HUES64 (cell line): ENCODE data around the gene RRP7A.
A peak's percentile ranks its signal among the peaks of the same experiment; 100 is the strongest.
"Not testable (repeated sequence)": the region's sequence is repeated elsewhere in the genome, so short reads cannot be mapped to it uniquely, and the experiment has no call there.

Experiments used
- H3K27ac ChIP-seq: 2 replicates; pipeline ENCODE4 v1.7.0; 2013; ENCODE audit warnings: low read depth, low read length, inconsistent platforms
- H3K27me3 ChIP-seq: 2 replicates; pipeline ENCODE4 v1.6.1; 2013; ENCODE audit warnings: mild to moderate bottlenecking, low read length; ENCODE audit not compliant: insufficient read depth
- H3K36me3 ChIP-seq: 2 replicates; pipeline ENCODE4 v1.6.1; 2013; ENCODE audit warnings: mild to moderate bottlenecking, low read length; ENCODE audit not compliant: insufficient read depth
- H3K4me1 ChIP-seq: 2 replicates; pipeline ENCODE4 v1.6.1; 2013; ENCODE audit warnings: mild to moderate bottlenecking, low read length, moderate library complexity; ENCODE audit not compliant: insufficient read depth
- H3K4me3 ChIP-seq: 2 replicates; pipeline ENCODE4 v1.5.1; 2013; ENCODE audit warnings: mild to moderate bottlenecking, low read length, moderate library complexity
- H3K9ac ChIP-seq: 2 replicates; pipeline ENCODE4 v1.6.1; 2013; ENCODE audit warnings: mild to moderate bottlenecking, low read depth, low read length
- H3K9me3 ChIP-seq: 2 replicates; pipeline ENCODE4 v1.6.1; 2013; ENCODE audit warnings: low read depth, low read length; ENCODE audit not compliant: insufficient read depth
- WGBS: fragments of 150-250, 120-280 bp; methylation state at CpG from one replicate; pipeline ENCODE4 v1.1.7; 2013; ENCODE audit warnings: missing lambda C conversion rate; 5-methylcytosine and 5-hydroxymethylcytosine counted together

Gene RRP7A

DNA sequence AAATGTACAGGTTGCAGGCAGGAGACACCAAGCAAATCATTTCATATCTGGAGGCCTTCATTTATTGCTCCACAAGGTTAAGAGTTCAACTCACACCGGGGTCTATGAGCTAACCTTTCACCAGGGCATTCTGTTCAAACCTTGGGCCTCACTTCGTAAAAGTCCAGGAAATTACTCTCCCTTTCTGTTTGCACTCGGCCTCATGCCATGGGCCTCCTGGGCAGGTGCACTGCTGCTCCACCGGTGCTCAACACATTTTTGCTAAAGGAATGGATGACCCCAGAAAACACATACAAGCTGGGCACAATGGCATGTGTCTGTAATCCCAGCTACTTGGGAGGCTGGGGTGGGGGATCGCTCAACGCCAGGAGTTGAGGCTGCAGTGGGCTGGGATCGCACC lies 16.6 kb upstream of the RRP7A start:
- 96% methylated on average over 7 of the region's 7 CpGs for whole genome bisulfite sequencing
- Histone ChIP-seq H3K9me3 (no peaks in the 10 kb centered on the region), H3K9ac (no peak overlapping the region), H3K27me3 (no peaks in the 10 kb centered on the region), H3K36me3 (no peaks in the 10 kb centered on the region), H3K4me1 (no peaks in the 10 kb centered on the region), H3K4me3 (no peak overlapping the region), H3K27ac (no peak overlapping the region)

DNA sequence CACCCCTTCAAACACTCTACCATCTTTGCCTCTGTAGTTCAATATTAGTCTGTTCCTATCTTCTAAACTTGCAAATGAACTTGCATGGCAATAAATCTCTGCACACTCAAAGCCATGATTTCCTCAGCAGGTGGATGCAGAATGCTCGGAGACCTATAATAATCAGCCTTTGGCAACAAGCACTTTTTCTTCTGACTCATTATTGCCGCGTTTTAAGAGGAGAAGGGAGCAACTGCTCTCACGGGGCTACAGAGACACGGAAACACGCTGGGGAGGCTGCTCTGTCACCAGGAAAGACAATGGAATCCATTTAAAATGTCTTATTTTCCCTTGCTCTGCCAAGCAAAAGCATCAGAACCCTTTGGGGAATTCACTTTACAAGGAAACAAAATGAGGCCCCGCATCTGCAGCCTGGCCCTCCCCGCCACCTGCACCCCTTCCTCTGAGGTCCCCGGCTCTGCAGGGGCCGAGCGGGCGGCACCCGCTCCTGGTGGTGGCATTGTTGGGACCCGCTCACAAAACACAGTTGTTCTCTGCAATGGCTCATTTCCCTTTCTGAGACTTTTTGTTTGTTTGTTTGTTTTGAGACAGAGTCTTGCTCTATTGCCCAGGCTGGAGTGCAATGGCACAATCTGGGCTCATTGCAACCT lies 15.6 kb upstream of the RRP7A start:
- H3K9ac ChIP-seq, H3K36me3 ChIP-seq, H3K4me3 ChIP-seq, H3K27ac ChIP-seq, H3K27me3 ChIP-seq, H3K9me3 ChIP-seq, H3K4me1 ChIP-seq: not testable (repeated sequence)
- WGBS, result 86% methylated on average over 1 of the region's 14 CpGs

DNA sequence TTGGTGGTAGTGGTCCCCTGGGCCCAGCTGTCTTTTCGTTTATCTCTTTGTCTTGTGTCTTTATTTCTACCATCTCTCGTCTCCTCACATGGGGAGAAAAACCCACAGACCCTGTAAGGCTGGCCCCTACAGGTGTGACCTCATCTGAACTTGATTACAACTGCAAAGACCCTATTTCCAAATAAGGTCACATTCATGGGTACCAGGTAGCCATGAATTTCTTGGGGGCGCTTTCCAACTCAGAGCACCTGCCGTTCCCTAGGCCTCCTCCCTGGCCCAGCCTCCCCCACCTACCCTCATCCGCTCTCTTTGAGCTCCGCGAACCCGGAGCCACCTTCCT lies 14.0 kb upstream of the RRP7A start:
- no peaks in the 10 kb centered on the region for H3K36me3 ChIP-seq
- H3K27me3 ChIP-seq, result no peaks in the 10 kb centered on the region; the same call in 1 of the 2 replicates
- H3K27ac ChIP-seq, result no peak overlapping the region
- H3K9me3 ChIP-seq, result no peaks in the 10 kb centered on the region
- no peaks in the 10 kb centered on the region for H3K4me1 ChIP-seq
- no peak overlapping the region for H3K4me3 ChIP-seq
- WGBS, result 85% methylated on average over 8 of the region's 8 CpGs
- no peak overlapping the region for H3K9ac ChIP-seq

DNA sequence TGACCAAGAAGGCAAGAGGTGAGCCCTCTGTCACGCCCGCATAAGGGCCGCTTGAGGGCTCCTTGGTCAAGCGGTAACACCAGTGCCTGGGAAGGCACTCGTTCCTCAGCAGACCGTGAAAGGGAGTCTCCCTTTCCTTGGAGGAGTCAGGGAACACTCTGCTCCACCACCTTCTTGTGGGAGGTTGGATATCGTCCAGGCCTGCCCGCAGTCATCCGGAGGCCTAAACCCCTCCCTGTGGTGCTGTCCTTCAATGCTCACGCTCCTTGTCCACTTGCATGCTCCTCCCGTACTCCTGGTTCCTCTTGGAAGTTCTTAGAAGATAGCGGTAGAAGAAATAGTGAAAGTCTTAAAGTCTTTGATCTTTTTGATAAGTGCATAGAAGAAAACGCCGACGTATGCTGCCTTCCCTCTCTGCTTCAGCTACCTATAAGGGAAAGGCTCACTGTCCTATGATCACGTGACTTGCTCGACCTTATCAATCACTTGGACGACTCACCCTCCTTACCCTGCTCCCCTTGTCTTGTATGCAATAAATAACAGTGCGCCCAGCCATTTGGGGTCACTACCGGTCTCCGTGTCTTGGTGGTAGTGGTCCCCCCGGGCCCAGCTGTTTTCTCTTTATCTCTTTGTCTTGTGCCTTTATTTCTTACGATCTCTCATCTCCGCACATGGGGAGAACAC lies 11.9 kb upstream of the RRP7A start:
- not testable (repeated sequence) for H3K36me3 ChIP-seq, H3K9ac ChIP-seq

DNA sequence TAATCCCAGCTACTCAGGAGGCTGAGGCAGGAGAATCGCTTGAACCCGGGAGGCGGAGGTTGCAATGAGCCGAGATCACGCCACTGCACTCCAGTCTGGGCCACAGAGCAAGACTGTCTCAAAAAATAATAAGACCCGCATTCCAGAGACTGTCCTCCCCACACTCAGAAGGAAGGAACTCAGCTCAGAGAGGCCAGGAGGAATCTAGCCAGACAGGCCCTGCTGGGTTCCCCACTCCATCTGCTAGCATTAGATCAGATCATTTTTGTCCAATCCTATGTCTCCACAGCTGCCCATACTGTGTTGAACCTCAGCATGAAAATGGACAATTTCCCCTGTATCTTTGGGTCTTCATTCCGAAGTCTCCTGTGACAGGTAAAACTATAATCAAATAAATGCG lies 9.8 kb upstream of the RRP7A start:
- 92% methylated on average over 8 of the region's 8 CpGs for WGBS
- not testable (repeated sequence) for H3K36me3 ChIP-seq, H3K4me1 ChIP-seq, H3K27me3 ChIP-seq, H3K9ac ChIP-seq, H3K9me3 ChIP-seq, H3K4me3 ChIP-seq, H3K27ac ChIP-seq

More for the DNA sequence above, 11.9 kb upstream of the RRP7A start:
- not testable (repeated sequence) for H3K9me3 ChIP-seq, H3K4me3 ChIP-seq, H3K27me3 ChIP-seq, H3K27ac ChIP-seq, H3K4me1 ChIP-seq
- 94% methylated on average over 24 of the region's 24 CpGs for WGBS

DNA sequence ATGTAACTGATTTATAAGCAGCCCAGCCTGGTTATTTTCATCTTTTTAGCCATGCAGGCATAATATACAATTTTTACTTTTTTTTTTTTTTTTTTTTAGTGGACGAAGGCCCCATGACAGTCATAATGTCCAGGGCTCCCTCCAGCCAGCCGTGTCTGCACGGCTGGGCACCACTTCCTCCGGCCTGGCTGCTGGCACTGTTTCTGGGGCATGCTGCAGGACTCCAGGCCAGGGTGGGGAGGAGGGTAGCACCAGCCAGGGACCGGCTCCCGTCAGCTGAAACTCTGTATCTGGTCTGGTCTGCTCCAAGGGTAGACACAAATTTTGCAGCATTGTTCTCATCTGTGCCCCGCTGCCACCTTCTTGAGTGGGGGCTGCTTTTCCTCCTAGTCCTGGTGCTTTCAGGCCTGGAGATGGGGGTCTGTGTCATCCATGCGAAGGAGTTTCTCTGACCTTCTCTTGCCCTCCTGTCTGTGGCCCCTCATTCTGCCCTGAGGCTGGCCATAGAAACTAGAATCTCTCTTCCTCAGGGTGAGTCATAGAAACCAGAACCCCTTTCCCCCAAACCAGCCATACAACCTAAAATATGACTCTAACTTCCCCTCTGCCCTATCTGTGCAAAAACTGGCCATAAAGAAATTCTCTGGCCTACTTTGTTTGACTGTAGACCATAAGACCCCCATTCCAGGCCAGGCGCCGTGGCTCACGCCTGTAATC lies 9.2 kb upstream of the RRP7A start:
- H3K4me1 ChIP-seq, result no peaks in the 10 kb centered on the region
- no peaks in the 10 kb centered on the region; the same call in 1 of the 2 replicates for H3K27me3 ChIP-seq
- no peaks in the 10 kb centered on the region for H3K9me3 ChIP-seq
- no peak overlapping the region; the same call in 1 of the 2 replicates for H3K9ac ChIP-seq
- H3K27ac ChIP-seq, result no peak overlapping the region
- 95% methylated on average over 11 of the region's 11 CpGs for WGBS
- no peaks in the 10 kb centered on the region for H3K36me3 ChIP-seq
- no peak overlapping the region for H3K4me3 ChIP-seq

DNA sequence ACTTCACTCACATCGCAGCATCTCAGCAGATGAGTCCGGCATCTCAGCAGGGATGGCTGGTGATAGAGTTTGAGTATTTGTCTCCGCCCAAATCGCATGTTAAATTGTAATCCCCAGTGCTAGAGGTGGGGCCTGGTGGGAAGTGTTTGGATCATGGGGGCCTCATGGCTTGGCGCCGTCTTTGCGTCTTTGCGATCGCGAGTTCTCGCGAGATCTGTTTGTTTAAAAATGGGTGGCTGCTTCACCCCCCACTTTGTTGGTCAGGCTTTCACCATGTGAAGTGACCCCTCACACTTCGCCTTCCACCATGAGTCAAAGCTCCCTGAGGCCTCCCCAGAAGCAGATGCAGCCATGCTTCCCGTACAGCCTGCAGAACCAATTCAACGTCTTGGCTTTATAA lies 3.0 kb upstream of the RRP7A start:
- 94% methylated on average over 15 of the region's 15 CpGs for WGBS

DNA sequence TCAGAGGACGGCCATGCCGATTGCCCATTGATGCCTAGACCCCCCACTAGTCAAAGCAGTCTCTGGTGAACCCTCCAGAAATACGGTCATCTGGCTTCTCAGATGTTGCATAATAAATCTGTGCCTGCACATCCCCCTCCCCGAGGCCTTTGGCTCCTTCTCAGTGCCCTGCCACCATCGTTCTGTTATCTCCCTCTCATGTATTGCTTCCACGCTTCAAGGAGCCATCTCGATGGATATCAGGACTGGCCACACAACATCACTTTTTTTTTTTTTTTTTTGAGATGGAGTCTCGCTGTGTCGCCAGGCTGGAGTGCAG lies 1.6 kb upstream of the RRP7A start:
- H3K9me3 ChIP-seq, result no peaks in the 10 kb centered on the region
- no peak overlapping the region for H3K9ac ChIP-seq
- H3K27me3 ChIP-seq, result no peaks in the 10 kb centered on the region; the same call in 1 of the 2 replicates
- H3K36me3 ChIP-seq, result peaks cover 16% of the 10 kb centered on the region
- WGBS, result 91% methylated on average over 9 of the region's 9 CpGs
- peaks cover 3% of the 10 kb centered on the region; the same call in 1 of the 2 replicates for H3K4me1 ChIP-seq
- H3K27ac ChIP-seq, result no peak overlapping the region
- no peak overlapping the region for H3K4me3 ChIP-seq

More for the DNA sequence above, 3.0 kb upstream of the RRP7A start:
- no peaks in the 10 kb centered on the region for H3K9me3 ChIP-seq
- peaks cover 4% of the 10 kb centered on the region for H3K36me3 ChIP-seq
- no peaks in the 10 kb centered on the region; the same call in 1 of the 2 replicates for H3K27me3 ChIP-seq
- no peak overlapping the region for H3K27ac ChIP-seq
- peaks cover 3% of the 10 kb centered on the region; the same call in 1 of the 2 replicates for H3K4me1 ChIP-seq
- H3K4me3 ChIP-seq, result no peak overlapping the region
- H3K9ac ChIP-seq, result no peak overlapping the region

DNA sequence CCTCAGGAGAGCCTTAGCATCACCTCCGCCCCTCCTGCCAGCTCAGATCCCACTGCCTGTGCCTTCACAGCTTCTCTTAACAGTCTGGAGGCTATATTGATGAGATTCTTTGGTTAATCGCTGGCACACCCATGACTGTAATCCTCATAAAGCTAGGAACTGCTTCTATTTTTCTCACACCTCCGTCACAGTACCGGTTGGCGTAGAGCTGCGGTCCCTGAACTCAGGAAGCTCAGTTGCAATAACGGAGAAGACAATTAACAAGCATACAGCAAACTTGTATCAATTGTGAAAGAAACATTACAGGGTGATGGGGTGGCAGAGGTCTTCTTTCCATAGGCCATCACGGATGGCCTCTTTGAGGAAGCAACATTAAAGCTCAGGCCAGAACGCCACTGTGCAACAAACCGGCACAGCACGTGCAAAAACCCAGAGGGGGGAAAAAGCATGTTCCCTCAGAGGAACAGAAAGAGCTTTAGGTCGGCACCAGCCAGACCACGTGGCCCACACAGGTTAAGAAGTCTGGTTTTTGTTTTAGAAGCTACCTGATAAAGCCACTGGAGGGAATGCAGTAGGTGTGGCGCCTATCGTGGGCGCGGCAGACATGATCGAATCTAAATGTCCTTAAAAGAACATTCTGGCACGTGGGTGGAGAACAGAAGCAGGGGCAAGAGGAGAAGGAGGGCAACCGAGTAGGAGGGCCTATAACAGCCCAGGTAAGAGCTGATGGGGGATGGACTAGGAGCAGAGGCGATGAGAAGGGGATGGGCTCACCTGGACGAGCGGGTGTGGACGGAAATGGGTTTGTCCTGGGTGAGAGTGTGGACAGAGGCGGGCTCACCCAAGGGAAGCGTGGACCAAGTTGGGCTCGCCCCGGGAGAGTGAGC lies 715 bp downstream of the RRP7A start:
- Histone ChIP-seq H3K36me3 (peaks cover 29% of the 10 kb centered on the region), H3K4me3 (peak overlapping the region; percentile 88), H3K9ac (peak overlapping the region; percentile 94)
- H3K4me1 ChIP-seq, H3K27me3 ChIP-seq, H3K27ac ChIP-seq, H3K9me3 ChIP-seq: not testable (repeated sequence)
- 2% methylated on average over 9 of the region's 28 CpGs for WGBS

GRCh38 chr22:42517103-42517502 lies 2.5 kb downstream of the RRP7A start:
- 96% methylated on average over 7 of the region's 7 CpGs for WGBS
- peaks cover 33% of the 10 kb centered on the region for H3K36me3 ChIP-seq

DNA sequence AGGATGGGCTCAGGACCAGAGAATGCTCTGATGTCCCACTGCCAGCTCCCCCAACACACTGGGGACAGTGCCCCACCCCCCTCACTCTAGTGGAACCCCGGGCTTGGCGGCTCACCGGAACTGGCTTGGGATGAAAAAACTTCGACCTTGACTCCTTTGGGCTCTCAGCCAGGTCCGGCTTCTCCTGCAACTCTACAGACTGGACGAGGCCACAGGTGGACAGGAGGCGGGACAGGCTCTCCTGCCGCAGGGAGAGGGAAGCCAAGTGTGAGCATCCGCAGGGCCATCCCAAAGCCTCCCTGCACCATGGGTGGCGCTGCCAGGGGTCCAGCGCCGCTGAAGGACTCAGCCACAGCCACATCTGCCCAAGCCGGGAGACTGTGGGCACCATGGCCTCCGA lies 3.7 kb downstream of the RRP7A start:
- H3K36me3 ChIP-seq, result peaks cover 39% of the 10 kb centered on the region
- H3K27me3 ChIP-seq, result no peaks in the 10 kb centered on the region
- H3K9me3 ChIP-seq, result no peaks in the 10 kb centered on the region
- H3K27ac ChIP-seq, result no peak overlapping the region
- peaks cover 3% of the 10 kb centered on the region; the same call in 1 of the 2 replicates for H3K4me1 ChIP-seq
- H3K9ac ChIP-seq, result no peak overlapping the region
- no peak overlapping the region for H3K4me3 ChIP-seq
- 96% methylated on average over 14 of the region's 14 CpGs for WGBS

More at GRCh38 chr22:42517103-42517502, 2.5 kb downstream of the RRP7A start:
- H3K27ac ChIP-seq, H3K27me3 ChIP-seq, H3K9me3 ChIP-seq, H3K4me1 ChIP-seq, H3K9ac ChIP-seq, H3K4me3 ChIP-seq: not testable (repeated sequence)
